ENCODE measurements around the gene COP1. TPM values are rescaled to one million over a fixed set of nuclear protein-coding genes. Genes with fewer than 3 reads are reported as not detected.

COP1 gene
- total and polyA plus RNA-seq, 2 of the 13 experiments (the other 11 are each of a cell fraction or from before 2014, with no cell fraction given) = 20.5 to 51.3 TPM

GRCh38 chr1:176149939-176150807 lies 56.9 kb downstream of the COP1 start (continued):
- no peak for TF ChIP-seq FOXA1 (IDR thresholded peaks at IDR 0.05)
- peak; percentile 60 for TF ChIP-seq FOXA1 (CRISPR knock-in tag; IDR thresholded peaks at IDR 0.05)
- 0 out of 4 replicates have a peak, but pooled peaks of 1 of the 2 experiments have one; percentile 43 for TF ChIP-seq KLF16 (CRISPR knock-in tag; IDR thresholded peaks at IDR 0.05)
- no peak for TF ChIP-seq HNRNPLL (IDR thresholded peaks at IDR 0.05; ENCODE audit: low read depth, low read length, poor library complexity, severe bottlenecking)
- no peak for TF ChIP-seq WIZ (CRISPR knock-in tag; IDR thresholded peaks at IDR 0.05)
- no peak for TF ChIP-seq ZHX1 (CRISPR knock-in tag; IDR thresholded peaks at IDR 0.05; ENCODE audit: low read depth)
- 0 out of 2 replicates have a peak, but pooled peaks have one; percentile 18 for TF ChIP-seq ZNF792 (CRISPR knock-in tag; IDR thresholded peaks at IDR 0.05)
- no peak for TF ChIP-seq ZNF652 (CRISPR knock-in tag; IDR thresholded peaks at IDR 0.05; ENCODE audit: borderline replicate concordance, low read depth)
- no peak for TF ChIP-seq LRRFIP1 (CRISPR knock-in tag; conservative IDR thresholded peaks at IDR 0.05)
- TF ChIP-seq ZNF605 (CRISPR knock-in tag; IDR thresholded peaks at IDR 0.05) = no peak
- no peak for TF ChIP-seq ATAD3A (CRISPR knock-in tag; IDR thresholded peaks at IDR 0.05)
- TF ChIP-seq ATF7 (IDR thresholded peaks at IDR 0.05) = peak; percentile 16; the same call in 1 of the 2 replicates
- TF ChIP-seq ATF7 (CRISPR knock-in tag; IDR thresholded peaks at IDR 0.05) = no peak; the same call in 1 of the 2 replicates
- TF ChIP-seq ZNF292 (CRISPR knock-in tag; IDR thresholded peaks at IDR 0.05; ENCODE audit: borderline replicate concordance, low read depth) = no peak
- TF ChIP-seq RXRA (CRISPR knock-in tag; IDR thresholded peaks at IDR 0.05) = no peak
- TF ChIP-seq PAXIP1 (CRISPR knock-in tag; conservative IDR thresholded peaks at IDR 0.05) = peak; percentile 98
- peak; percentile 44; the same call in 1 of the 2 replicates for TF ChIP-seq ZNF816 (CRISPR knock-in tag; IDR thresholded peaks at IDR 0.05; ENCODE audit: borderline replicate concordance)
- TF ChIP-seq ZBTB14 (CRISPR knock-in tag; IDR thresholded peaks at IDR 0.05) = no peak
- no peak for TF ChIP-seq SKI (IDR thresholded peaks at IDR 0.05; ENCODE audit: partially characterized antibody)
- no peak for TF ChIP-seq ZBTB38 (CRISPR knock-in tag; IDR thresholded peaks at IDR 0.05)

Measured in HepG2 (cell line).